NCI-H1694 (cell line): Measurements from ENCODE around the gene SLC16A4.
A peak's percentile ranks its signal among the peaks of the same experiment; 100 is the strongest.

ENCODE experiments used
- DNase-seq: peaks from one replicate; lab custom pipeline; 2025; lab: John Stamatoyannopoulos, UW

Gene SLC16A4

GRCh38 chr1:110326826-110327225 lies 64.0 kb downstream of the SLC16A4 start:
- no peak for DNase-seq

- no peak for DNase-seq
Measured at GRCh38 chr1:110324667-110325066, 66.2 kb downstream of the SLC16A4 start.

DNA sequence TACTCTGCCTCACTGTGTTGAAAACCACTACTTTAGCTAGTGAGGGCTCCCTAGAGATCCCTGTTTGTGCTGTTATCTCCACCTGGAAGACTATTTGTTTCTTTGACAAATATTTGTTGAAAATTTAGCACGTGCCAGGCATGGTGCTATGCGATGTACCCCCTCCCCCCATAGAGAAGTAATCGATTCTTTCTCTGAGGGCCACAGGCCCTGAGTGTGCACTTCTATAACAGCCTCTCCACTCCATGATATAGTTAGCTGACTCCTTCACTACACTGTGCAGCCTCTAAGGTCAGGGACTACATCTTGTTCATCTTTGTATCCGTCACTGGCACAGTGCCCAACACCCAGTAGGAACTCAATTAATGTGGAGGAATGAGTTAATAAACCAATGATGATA lies 69.0 kb downstream of the SLC16A4 start:
- DNase-seq, result no peak

DNA sequence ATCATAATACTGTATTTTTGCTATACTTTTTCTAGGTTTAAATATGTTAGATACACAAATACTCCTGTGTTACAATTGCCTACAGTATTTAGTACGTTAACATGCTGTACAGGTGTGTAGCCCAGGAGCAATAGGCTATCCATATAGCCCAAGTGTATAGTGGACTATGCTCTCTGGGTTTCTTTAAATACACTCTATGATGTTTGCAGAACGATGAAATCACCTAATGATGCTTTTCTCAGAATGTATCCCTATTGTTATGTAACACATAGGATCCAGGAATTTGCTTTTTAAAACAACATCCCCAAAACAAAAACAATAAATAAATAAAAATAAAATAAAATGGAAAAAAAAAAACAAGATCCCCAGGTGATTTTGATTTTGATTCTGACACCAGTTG lies 69.8 kb downstream of the SLC16A4 start:
- no peak for DNase-seq

GRCh38 chr1:110320168-110320518 lies 70.7 kb downstream of the SLC16A4 start:
- DNase-seq, result no peak

- DNase-seq, result peak; percentile 58
Measured at GRCh38 chr1:110319332-110320167, 71.3 kb downstream of the SLC16A4 start.

GRCh38 chr1:110318046-110318445 lies 72.8 kb downstream of the SLC16A4 start:
- DNase-seq, result no peak

DNA sequence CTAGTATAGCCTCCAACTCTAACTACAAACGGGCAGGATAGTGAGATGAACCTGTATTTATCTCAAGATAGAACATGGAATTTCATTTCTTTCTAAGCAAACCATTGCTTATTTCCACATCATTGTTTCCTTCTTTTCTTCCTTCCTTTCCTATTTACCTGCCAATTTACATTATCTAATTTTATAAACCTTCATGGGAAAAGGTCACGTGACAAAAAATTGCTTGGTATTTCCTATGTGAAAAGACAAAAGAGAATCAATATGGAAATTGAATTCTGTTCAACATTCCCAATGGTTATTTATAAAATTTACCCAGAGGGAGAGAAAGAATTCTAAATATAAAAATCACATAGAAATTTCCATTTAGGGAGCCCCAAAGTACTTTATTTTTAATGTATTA lies 74.1 kb downstream of the SLC16A4 start:
- DNase-seq, result no peak
